H1 (cell line): ENCODE measurements around the gene TRIM38. TPM values are rescaled to one million over a fixed set of nuclear protein-coding genes. Genes with fewer than 3 reads are reported as not detected.

Source experiments
- BRCA1 ChIP-seq: IDR thresholded peaks from 2 replicates; pipeline ENCODE4 v1.6.1; 2012; ENCODE audit warnings: low read depth, low read length, improper control_type of control experiment
- CTBP2 ChIP-seq: IDR thresholded peaks from 2 replicates; pipeline ENCODE4 v1.7.0; 2011; ENCODE audit warnings: borderline replicate concordance, mild to moderate bottlenecking, moderate library complexity, mixed read lengths, low read length; ENCODE audit not compliant: insufficient read depth, insufficient read length
- EGR1 ChIP-seq: IDR thresholded peaks from 2 replicates; pipeline ENCODE4 v1.6.1; 2011; ENCODE audit warnings: low read depth, low read length, borderline replicate concordance
- FOSL1 ChIP-seq: IDR thresholded peaks from 2 replicates; pipeline ENCODE4 v1.6.1; 2011; ENCODE audit warnings: mild to moderate bottlenecking, low read depth, low read length, moderate library complexity; ENCODE audit not compliant: insufficient read depth
- JUN ChIP-seq: IDR thresholded peaks from 2 replicates; pipeline ENCODE4 v1.6.1; 2011; ENCODE audit warnings: low read depth, mild to moderate bottlenecking, improper control_type of control experiment, low read length
- KDM5A ChIP-seq: fragments of 200-600 bp; IDR thresholded peaks from 2 replicates; pipeline ENCODE4 v1.7.1; 2012; ENCODE audit warnings: mild to moderate bottlenecking, low read length, inconsistent platforms, mixed read lengths
- POLR2AphosphoS5 ChIP-seq: IDR thresholded peaks from 2 replicates; pipeline ENCODE4 v1.6.1; 2011; ENCODE audit warnings: low read depth, low read length
- RAD21 ChIP-seq, 2 experiments: IDR thresholded peaks in 1 of 2; conservative IDR thresholded peaks in 1 of 2; 2 replicates each; pipeline ENCODE4 v1.6.1; 2011; ENCODE audit warnings: low read depth in 2 of 2, low read length in 2 of 2, improper control_type of control experiment in 1 of 2, inconsistent platforms in 1 of 2, mild to moderate bottlenecking in 1 of 2, moderate library complexity in 1 of 2
- RBBP5 ChIP-seq: IDR thresholded peaks from 2 replicates; pipeline ENCODE4 v1.7.1; 2012; ENCODE audit warnings: low read depth, mild to moderate bottlenecking, inconsistent platforms, low read length, moderate library complexity, borderline replicate concordance
- SIN3A ChIP-seq, 2 experiments: IDR thresholded peaks in 1 of 2; conservative IDR thresholded peaks in 1 of 2; 2 replicates each; pipeline ENCODE4 v1.6.1; 2011 to 2012; ENCODE audit warnings: low read length in 2 of 2, improper control_type of control experiment in 1 of 2, low read depth in 1 of 2, mild to moderate bottlenecking in 1 of 2
- SIRT6 ChIP-seq: IDR thresholded peaks from one replicate; pipeline ENCODE4 v1.7.1; 2012; ENCODE audit warnings: low read length, inconsistent platforms
- SUZ12 ChIP-seq: fragments of 200-600 bp; sonication (generic); IDR thresholded peaks from 2 replicates; pipeline ENCODE4 v1.6.1; 2012; ENCODE audit warnings: mild to moderate bottlenecking, inconsistent platforms, low read length, moderate library complexity, mixed read lengths
- TAF7 ChIP-seq: optimal IDR thresholded peaks from 2 replicates; pipeline ENCODE3; 2011; ENCODE audit warnings: low read depth, mild to moderate bottlenecking, inconsistent platforms, low read length, moderate library complexity, borderline replicate concordance
- TCF12 ChIP-seq: IDR thresholded peaks from 2 replicates; pipeline ENCODE4 v1.6.1; 2011; ENCODE audit warnings: low read depth, mild to moderate bottlenecking, low read length
- YY1 ChIP-seq: IDR thresholded peaks from 2 replicates; pipeline ENCODE4 v1.6.1; 2011; ENCODE audit warnings: low read depth, mild to moderate bottlenecking, low read length
- polyA plus RNA-seq, 7 experiments: library from polyadenylated mRNA; depleted of rRNA in 3 of 7; stranded (reverse) in 5 of 7; unstranded in 2 of 7; fragments of >200 nt in 5 of 7; fragments of 200-250 nt in 2 of 7; gene quantifications; 1 replicate in 5 of 7; 2 replicates in 1 of 7; 4 replicates in 1 of 7; pipeline versions ENCODE4 v1.2.1 to v1.2.3, GENCODE V29; 2011 to 2013; ENCODE audit warnings: missing spikeins in 2 of 7, mixed read lengths in 2 of 7
- total RNA-seq: library from RNA; stranded (reverse); fragmentation: NEBNext Ultra II Directional; extraction: Animal tissue kit (Norgen Biotek cat#: 25700); gene quantifications from 2 replicates; pipeline ENCODE4 v1.2.1, GENCODE V29; 2021
- TF ChIP-seq, protein P1 (sequence below): IDR thresholded peaks from 2 replicates; pipeline ENCODE4 v1.6.1; 2012; ENCODE audit warnings: inconsistent platforms
- TF ChIP-seq, protein P2 (sequence below), 3 experiments: IDR thresholded peaks; 1 replicate in 2 of 3; 2 replicates in 1 of 3; pipeline versions ENCODE4 v1.5.1 to v1.6.1; 2011; ENCODE audit warnings: low read length in 3 of 3, mild to moderate bottlenecking in 3 of 3, inconsistent platforms in 2 of 3, low read depth in 1 of 3, moderate library complexity in 1 of 3; ENCODE audit not compliant: insufficient read depth in 1 of 3; ENCODE audit errors: control extremely low read depth in 1 of 3

The TRIM38 gene
- total and polyA plus RNA-seq, 2 of the 8 experiments (the other 6 are each of a cell fraction or from before 2014, with no cell fraction given): 0.43 to 0.56 TPM

DNA sequence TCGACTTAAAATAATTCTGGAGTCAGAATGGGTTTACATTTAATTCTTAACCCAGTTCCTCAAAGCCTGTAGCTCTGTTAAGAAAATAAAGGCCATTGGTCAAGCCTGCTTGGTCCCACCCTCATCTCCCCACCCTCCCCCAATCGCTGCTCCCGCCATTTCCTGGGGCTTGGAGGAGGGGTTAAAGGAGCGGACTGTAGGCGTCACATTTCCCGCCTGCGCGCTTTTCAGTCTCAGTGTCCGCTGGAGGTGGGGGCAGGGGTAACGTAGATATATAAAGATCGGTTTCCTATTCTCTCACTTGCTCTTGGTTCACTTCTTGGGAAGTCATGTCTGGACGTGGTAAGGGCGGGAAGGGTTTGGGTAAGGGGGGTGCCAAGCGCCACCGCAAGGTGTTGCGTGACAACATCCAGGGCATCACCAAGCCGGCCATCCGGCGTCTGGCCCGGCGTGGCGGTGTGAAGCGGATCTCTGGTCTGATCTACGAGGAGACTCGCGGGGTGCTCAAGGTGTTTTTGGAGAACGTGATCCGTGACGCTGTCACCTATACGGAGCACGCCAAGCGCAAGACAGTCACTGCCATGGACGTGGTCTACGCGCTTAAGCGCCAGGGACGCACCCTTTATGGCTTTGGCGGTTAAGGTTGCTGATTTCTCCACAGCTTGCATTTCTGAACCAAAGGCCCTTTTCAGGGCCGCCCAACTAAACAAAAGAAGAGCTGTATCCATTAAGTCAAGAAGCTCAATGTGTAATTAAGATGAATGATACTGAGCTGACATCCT lies 58.9 kb downstream of the TRIM38 start (continued):
- TF ChIP-seq, protein P1, sequence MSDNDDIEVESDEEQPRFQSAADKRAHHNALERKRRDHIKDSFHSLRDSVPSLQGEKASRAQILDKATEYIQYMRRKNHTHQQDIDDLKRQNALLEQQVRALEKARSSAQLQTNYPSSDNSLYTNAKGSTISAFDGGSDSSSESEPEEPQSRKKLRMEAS: no peak; the same call in 1 of the 2 replicates
- no peak for TF ChIP-seq EGR1
- no peak for TF ChIP-seq FOSL1
- TF ChIP-seq JUN: no peak
- TF ChIP-seq TCF12: no peak
- TF ChIP-seq RAD21 (IDR thresholded peaks at IDR 0.05 in 1 of 2, conservative IDR thresholded peaks at IDR 0.05 in 1 of 2; ENCODE audit: low read depth in 2 of 2, low read length in 2 of 2): no peak
- TF ChIP-seq YY1: no peak; the same call in 1 of the 2 replicates
- peak; percentile 96 for TF ChIP-seq TAF7
- TF ChIP-seq RBBP5: no peak
- TF ChIP-seq SIN3A (conservative IDR thresholded peaks at IDR 0.05 in 1 of 2, IDR thresholded peaks at IDR 0.05 in 1 of 2; ENCODE audit: low read depth in 1 of 2, low read length in 2 of 2): peak; percentile 45 to 81
- TF ChIP-seq BRCA1: no peak
- no peak for TF ChIP-seq CTBP2
- TF ChIP-seq, protein P2, sequence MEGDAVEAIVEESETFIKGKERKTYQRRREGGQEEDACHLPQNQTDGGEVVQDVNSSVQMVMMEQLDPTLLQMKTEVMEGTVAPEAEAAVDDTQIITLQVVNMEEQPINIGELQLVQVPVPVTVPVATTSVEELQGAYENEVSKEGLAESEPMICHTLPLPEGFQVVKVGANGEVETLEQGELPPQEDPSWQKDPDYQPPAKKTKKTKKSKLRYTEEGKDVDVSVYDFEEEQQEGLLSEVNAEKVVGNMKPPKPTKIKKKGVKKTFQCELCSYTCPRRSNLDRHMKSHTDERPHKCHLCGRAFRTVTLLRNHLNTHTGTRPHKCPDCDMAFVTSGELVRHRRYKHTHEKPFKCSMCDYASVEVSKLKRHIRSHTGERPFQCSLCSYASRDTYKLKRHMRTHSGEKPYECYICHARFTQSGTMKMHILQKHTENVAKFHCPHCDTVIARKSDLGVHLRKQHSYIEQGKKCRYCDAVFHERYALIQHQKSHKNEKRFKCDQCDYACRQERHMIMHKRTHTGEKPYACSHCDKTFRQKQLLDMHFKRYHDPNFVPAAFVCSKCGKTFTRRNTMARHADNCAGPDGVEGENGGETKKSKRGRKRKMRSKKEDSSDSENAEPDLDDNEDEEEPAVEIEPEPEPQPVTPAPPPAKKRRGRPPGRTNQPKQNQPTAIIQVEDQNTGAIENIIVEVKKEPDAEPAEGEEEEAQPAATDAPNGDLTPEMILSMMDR (IDR thresholded peaks at IDR 0.05; ENCODE audit: control extremely low read depth in 1 of 3, insufficient read depth in 1 of 3, low read depth in 1 of 3, low read length in 3 of 3): no peak
- TF ChIP-seq KDM5A: no peak
- TF ChIP-seq SIRT6: no peak
- TF ChIP-seq POLR2AphosphoS5: peak; percentile 99
- no peak for TF ChIP-seq SUZ12
